NCI-H1694 (cell line): Measurements from ENCODE around the gene BYSL.

Experiments
- DNase-seq: peaks from one replicate; lab custom pipeline; 2025; lab: John Stamatoyannopoulos, UW

Gene BYSL

DNA sequence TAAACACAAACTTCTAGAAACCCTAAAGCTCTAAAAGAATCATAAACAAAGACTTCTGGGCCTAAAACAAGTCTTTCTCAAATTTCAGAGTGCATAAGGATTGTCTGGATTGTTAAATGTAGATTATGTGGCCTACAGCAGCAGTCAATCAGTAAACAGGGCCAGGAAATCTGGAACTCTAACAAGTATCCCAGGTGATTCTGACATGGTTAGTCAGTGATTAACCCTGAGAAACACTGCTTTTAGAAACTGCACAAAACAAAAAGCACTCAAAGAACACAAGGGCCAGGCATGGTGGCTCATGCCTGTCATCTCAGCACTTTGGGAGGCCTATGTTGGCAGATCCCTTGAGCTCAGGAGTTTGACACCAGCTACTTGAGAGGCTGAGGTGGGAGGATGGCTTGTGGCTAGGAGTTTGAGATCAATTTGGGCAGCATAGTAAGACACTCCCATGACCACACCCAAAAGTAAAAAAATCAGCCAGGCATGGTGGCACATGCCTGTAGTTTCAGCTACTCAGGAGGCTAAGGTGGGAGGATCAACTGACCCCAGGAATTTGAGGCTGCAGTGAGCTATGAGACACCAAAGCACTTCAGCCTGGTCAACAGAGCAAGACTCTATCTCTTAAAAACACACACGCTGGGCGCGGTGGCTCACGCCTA, 6.3 kb upstream of the BYSL start:
- DNase-seq, result no peak

DNA sequence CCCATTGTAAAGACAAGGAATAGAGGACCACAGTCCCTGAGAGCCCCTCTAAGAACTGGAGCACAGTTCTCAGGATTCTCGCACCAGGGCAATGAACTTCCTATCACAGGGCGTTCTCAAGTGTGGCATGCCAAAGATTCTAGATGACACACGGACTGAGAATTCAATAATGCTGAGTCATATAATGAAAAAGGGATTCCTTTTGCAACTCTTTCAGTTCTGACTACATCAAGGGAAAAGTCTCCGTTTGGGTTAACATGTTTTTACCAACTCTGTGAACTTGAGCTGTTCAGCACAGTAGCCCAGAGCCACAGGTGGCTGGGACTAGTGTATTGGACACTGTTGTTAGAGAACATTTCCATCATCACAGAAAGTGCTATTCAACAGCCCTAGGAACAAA, 3.8 kb upstream of the BYSL start:
- no peak for DNase-seq

DNA sequence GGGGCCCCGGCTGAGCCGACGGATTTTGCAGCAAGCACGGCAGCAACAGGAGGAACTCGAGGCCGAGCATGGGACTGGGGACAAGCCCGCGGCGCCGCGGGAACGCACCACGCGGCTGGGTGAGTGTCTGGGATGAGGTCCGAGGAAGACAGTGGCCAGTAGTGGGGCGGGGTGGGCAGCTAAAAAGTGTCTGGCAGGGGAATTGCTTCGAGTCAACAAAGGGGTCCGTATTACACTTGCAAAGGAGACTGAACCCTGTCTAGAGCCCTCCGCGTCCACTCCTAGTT, 356 bp downstream of the BYSL start:
- DNase-seq, result no peak

DNA sequence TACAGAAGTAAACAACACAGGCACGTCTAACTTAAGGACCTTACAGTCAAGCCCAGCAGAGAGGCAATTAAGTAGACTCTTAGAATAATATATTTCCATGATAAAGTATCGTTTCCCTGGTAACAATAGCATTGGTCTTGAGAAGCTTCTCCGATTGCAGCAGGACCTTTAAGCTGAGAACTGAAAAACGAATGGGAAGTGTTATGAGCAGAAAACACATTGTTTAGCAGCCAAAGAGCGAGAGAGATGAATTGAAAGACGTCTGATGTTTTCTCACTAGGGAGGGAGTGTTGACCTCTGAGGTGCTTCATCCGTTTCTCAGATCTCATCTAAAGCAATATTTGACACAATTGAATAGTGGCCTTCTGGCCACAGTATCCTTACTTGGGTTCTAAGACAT, 855 bp downstream of the BYSL start:
- DNase-seq, result no peak

DNA sequence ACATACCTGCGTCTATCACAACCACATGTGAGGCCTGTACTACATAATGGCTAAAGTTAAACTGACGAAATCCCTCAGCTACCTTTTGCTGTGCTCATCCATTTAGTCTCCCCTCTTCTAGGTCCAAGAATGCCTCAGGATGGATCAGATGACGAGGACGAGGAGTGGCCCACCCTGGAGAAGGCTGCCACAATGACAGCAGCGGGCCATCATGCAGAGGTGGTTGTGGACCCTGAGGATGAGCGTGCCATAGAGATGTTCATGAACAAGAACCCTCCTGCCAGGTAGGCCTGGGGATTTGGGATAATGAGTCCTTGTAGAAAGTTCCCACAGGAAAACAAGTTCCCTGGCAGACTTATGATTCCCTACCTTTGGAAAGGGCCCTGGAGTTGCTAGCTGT, 6.0 kb downstream of the BYSL start:
- DNase-seq, result no peak

DNA sequence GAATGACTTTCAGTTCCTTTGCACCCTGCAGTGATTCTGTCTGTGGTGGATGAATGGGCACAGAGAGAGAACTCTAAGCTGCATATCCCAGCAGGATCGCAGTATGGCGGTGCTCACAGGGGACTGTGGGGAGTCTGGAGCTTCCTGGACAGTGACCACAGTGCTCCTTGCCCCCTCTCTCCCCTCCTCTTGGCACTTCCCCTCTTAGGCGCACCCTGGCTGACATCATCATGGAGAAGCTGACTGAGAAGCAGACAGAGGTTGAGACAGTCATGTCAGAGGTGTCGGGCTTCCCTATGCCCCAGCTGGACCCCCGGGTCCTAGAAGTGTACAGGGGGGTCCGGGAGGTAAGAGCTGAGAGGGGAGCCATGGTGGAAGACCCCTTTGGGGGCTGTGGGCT, 8.6 kb downstream of the BYSL start:
- no peak for DNase-seq

DNA sequence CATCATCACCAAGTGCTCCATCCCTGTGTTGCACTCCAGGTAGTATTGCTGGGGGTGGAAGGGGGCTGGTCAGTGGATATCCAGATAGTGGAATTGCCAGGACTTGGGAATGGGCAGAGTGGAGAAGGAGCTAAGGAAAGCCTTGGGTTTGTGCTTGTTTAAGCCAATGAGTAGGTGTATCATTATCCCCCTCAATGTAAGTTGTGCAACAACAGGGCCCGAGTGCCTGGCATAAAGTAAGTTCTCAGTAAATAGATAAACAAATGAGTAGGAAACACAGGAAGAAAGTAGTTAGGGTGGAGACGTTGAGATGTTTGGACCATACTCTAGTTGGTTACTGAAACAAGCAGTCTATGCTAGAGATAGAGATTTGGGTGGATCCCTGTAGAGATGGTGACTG, 10.5 kb downstream of the BYSL start:
- no peak for DNase-seq

DNA sequence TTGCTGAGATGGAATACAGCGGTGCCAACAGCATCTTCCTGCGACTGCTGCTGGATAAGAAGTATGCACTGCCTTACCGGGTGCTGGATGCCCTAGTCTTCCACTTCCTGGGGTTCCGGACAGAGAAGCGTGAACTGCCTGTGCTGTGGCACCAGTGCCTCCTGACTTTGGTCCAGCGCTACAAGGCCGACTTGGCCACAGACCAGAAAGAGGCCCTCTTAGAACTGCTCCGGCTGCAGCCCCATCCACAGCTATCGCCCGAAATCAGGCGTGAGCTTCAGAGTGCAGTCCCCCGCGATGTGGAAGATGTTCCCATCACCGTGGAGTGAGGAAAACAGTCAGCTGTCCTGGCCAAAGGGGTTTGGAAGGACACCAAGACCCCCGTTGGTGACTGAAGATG, 11.1 kb downstream of the BYSL start:
- DNase-seq, result no peak

DNA sequence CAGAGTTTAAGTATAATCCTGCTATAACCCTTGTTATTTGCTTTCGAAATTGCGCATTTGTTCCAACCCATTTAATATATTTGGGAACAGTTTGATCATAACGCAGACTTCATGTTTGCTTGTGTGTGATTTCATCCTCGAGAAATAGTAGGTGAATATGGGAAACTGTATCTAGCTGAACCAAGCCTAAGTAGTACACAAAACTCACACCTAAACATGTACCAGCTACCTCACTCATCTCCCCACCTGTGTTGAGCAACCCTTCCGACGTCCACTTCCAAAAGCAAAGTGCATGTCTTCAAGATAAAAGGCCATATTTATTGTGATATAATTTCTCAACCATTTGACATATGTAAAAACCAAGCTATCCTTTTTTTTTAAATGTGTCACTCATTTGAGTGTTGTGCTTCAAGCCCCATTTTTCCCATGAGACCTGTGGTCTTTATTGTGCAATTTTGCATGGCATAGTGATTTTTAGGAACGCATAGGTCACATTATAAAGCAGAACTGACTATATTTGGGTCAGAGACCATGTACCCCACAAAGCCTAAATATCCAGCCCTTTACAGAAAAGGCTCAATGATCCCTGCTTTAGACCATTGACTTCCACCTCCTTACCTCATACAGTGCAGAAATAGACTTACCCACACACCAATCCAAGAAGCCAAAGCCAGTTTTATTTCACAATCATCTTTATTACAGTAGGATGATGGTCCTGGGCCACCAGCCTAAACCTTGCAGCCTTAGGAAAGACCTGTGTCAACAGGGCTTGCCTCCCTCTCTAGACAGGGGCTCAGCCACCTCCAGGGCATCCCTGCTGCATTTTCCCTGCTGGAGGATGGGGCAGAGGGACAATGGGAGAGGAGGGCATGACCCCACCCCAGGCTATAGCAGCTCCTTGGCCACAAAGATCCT, 13.2 kb downstream of the BYSL start:
- DNase-seq, result no peak

DNA sequence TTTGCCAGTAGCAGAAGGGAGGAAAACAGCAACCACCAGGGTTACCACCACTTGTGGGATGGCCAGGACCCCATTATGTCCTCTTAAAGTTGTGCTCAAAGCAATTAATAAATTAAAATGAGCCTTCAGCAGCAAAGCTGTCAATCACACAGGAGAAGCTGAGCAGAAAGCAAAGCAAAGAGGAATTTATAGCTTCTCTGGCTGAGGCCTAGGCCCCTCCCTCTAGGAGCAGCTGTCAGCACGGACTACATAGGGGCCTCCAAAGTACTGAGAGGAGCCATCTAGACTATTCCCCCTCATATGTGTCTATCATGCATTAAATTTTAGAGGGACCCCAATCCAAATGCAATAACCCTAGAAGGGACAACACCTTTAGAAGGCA, 13.9 kb downstream of the BYSL start:
- no peak for DNase-seq

DNA sequence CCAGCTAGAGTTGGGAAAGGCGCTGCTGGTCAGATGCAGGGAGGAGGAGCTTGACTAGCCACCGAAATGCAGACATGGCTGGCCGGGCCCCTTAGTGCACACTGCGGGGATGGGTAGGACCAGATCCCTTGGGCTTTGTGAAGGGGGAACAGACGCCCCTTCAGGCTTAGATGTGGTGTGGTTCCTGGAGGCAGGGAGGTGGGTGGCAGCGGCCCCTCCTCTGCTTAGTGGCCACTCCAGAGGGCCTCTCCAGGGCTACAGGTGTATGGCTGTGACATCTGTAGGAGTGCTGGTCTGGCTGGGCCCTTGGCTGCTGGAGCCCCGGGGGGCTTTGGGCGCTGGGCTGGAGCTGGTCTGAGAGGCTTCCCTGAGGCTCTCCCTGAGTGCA, 14.4 kb downstream of the BYSL start:
- no peak for DNase-seq

DNA sequence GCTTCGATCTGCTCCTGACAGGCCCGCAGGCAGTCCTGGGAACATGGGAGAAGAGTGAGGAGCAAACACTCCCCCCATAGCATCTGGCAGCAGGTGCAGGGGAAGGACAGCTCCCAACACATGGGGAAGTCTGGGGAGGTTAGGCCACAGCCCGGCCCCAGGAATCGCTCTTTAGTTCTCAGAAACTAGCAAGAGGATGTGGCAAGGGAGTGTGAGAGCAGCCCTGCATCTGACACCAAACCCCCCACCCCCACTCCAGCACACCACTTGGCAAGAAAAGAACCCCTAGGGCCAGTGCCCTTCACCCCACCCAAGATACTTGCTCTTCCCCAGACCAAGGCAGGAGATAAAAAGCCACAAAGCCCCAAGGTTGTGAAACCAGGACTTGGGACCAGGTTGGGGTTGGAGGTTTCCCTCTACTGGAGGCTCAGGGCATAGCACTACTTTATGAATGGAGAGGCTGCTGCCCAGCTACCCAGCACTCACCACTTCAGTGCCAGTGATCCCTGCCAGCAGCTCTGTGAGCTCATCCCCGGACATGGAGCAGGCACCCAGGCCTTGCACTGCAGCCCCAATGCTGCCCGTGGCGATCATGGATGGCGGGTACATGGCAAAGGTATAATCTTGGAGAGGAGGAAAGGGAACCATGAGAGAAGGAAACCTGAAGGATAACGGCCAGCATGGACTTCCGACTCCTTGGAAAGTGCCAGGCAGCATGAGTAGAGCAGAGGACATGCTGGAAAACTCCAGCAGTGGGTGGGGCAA, 15.0 kb downstream of the BYSL start:
- DNase-seq, result peak; percentile 32

DNA sequence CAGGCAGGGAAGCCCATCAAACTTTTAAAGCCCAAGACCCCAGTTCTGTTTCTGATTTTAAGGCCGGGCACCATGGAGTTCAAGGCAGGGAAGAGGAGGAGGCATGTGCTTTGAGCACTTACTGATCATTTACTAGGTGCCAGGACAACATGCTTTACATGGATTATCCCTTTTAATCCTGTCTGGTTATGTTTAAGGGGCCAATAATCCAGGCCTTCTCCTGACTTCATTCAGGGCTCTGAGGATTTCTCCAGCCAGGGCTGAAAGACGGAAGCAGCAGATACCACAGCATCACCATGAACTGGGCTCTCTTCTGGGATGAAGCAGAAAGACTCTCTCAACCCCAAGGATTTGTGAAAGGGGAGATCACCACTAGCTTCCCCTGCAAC, 16.2 kb downstream of the BYSL start:
- no peak for DNase-seq

DNA sequence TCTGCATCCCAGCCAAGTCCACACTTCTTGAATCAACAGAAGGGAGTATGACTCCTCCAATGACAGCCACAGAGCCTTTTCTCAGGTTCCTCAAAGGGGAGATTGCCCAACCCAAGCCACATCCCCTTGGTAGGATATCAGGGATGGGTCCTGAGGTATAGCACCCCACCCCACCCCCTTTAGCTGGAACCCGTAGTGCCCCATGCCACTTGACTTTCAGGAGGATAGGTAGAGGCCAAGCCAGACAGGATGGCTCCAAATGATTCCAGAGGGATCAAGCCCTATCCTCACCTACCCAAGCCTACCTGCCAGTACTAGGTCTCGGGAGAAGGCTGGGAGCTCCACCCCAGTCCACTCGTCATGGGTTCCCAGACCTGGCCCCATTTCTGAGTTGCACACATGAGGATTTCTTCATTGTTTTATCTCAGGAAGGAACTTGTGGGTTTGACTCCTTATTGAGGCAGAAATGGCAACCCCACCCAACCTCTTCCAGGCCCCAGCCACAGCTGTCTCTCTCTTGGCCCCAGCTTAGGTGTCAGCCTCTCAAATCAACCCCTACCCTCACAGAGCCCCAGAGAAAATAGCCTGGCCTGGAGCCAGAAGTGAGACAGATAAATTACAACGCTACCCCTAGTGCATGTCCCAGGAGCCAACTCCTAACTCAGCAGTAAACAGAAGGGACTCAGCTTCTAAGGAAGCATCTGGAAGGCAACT, 16.7 kb downstream of the BYSL start:
- no peak for DNase-seq

DNA sequence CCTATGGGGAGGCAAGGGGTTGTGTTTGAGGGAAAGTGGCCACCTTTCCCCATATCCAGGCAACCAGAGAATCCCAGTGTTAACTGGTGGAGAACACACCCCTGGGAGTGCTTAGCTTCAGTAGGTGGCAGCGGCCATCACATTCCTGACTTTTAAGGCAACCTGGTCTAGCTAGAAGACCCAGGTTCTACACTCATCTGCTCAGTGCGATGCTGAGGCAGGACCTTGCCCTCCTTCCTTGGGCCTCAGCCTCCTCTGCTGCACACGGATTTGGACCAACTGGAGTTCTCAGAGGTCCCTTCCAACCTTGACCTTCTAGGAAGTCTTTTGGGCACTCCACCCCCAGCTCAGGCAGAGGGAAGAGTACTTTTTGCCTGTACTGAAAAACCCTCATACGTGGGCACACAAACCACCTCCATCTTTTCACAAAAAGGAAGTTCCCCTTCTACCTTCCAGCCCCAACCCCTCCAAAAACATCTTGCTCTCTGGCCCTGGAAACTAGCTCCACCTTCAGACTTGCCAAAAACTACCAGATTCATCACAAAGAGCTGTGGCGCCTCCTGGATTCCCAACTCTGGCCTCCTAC, 17.4 kb downstream of the BYSL start:
- DNase-seq, result no peak

DNA sequence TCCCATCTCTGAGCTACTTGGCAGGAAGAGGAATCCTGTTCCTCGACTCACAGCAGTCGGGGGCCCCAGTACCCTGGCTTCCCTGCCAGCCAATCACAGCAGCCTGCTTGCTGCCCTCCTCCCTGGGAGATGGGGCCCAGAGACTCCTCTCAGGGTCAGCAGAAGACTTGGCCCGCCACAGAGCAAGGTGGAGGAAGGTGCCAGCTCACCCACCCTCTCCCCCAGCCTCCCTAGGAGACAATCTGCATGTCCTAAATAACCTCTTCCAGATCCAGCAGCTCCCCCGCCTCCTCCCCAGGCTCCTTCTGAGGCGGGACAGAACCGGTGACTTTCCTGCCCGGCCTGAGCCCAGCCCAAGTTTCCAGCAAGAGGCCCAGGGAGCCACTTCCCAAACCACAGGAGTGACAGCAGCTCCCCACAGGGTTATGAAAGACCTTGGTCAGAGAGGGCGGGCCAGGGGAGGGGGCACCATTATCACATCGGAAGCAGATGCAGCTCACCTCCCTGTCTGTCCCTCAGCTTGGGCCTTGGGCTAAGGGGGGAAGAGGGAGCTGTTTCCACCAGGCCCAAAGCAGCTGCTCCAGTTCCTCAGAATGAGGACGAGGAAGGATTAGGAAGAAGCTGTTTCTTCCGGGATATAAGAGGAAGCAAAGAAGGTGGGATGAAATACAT, 18.0 kb downstream of the BYSL start:
- no peak for DNase-seq

DNA sequence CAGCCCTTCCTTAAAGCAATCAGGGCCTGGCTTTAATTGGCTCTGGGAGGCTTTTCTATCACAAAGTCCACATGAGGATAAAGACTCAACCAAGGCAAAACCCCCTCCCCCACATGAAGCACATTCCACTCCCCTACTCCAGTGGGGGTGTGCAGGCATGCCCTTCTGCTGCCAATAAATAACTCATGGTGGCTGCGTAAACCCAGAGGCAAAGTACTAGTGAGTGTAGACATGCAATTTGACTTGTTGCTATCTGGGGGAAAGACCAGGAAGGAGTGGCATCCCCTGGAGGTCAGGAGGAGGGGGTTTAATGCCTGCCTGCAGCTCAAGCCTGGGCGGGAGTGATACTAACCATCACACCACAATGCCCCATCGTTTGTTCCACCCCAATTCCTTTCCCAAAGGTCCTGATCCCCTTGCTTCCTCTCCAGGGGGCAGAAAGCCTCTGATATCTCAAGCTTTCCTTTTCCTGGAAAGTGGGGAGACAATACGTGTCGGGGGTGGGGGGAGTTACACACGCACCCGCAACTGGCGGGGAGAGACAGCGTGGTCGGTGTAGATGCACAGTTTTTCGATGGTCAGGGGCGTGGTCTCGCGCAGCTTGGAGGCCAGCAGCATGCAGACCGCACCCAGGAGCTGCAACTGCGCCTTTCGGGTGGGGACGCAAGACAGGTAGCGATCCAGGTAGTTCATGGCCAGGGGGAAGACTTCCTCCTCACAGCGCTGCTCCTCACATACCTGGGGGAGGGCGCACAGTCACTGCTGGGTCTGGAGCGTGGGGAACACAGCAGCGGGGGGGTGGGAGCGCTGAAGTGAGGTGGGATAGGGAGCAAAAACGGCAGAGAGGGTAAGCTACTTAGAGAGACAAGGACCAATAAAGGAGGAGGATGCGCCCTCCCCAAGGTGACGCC, 18.8 kb downstream of the BYSL start:
- no peak for DNase-seq

DNA sequence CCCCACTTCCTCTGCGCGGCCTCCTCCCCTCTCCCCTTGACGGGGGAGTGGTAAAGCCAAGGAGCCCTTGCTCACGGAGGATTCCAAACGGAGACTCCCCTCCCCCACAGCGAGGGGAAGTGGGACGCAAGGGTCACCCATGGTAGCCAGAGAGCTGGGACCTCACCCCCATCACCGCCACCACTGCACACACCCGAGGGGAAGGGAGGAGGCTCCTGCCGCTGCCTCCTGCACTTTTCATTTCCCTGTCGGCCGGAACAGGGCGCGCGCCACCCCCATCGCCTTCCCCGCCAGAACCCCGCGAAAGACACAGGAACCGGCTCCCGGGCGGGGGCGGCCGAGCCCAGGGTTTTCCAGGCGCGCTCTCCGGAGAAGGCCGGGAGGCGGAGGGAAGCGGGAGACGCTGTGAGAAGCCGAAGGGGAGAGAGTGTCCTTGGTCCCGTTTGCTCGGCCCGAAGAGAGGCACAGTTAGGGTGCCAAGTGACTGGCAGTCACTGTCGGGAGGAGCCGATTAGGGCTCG, 19.5 kb downstream of the BYSL start:
- no peak for DNase-seq

DNA sequence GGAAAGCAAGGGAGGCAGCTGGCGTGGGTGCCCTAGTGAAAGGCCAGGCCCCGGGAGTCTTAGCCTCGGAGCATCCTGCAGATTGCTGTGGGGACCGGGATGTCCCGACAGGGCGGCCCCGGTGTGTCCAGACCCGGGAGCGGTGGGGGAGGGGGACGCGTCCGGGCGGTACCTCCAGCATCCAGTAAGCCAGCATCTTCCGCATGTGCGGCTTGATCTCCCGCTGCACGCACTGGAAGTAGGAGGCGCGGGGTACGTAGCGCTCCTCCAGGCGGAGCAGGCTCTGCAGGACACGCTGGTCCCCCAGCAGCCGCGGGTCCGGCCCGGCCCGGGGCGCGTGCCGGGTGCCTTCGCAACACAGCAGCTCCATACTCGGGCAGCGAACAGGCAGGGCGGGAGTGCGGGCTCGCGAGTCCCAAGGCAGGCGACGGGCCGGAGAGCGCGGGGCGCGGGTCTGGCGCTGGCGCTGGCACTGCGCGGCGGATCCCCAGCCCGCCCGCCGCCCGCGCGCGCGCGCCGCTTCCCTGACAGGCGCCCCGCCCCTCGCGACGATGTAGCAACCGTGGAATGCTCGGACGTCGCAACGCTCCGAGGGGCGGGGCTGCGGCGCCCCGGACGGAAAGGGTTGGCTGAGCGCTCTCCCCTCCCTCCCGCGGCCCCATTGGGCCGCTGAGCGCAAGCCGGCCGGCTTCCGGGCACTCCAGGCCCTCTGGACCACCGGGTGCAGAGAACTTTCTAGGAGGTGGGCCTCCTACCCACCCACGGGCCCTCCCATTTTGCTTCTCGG, 20.2 kb downstream of the BYSL start, which contains the start of gene CCND3:
CCND3 (minus strand) TSS at position 529 of the 787 bp plus-strand sequence; CDS start at position 370, 159 bp downstream.
- DNase-seq, result peak; percentile 35
